Endothelial cell of umbilical vein (primary cell): ENCODE measurements around the gene SEMA4B. TPM values are rescaled to one million over a fixed set of nuclear protein-coding genes. Genes with fewer than 3 reads are reported as not detected.

Source experiments
- BruUV-seq: library from RNA; stranded (reverse); fragments of 400-500 nt; replicated peaks from 2 replicates; lab custom pipeline; 2021; lab: Mats Ljungman, UMichigan
- CTCF ChIA-PET: fragments of 300-600, 350-600 bp; sonication (Branson Sonifier 250); formaldehyde crosslinking; loops from one replicate; lab custom pipeline; 2021; ENCODE audit warnings: antibody characterized with exemption, inconsistent platforms; lab: Charles Lee
- POLR2A ChIA-PET: fragments of 300-600, 350-600 bp; sonication (Branson Sonifier 250); formaldehyde crosslinking; loops from one replicate; lab custom pipeline; 2021; ENCODE audit warnings: antibody characterized with exemption, inconsistent platforms; lab: Charles Lee
- DNase-seq: peaks from one replicate; pipeline ENCODE4 v3.0.0-alpha.2; 2011; ENCODE audit warnings: low read depth, low spot score
- FAIRE-seq: peaks from 2 replicates; lab custom pipeline; 2011; peaks lifted over from hg19 to GRCh38; lab: Jason Lieb, UNC
- H2AFZ ChIP-seq: 2 replicates; pipeline ENCODE4 v1.6.0; 2012; ENCODE audit warnings: low read depth, low read length, control low read depth, inconsistent platforms
- H3K27ac ChIP-seq: 2 replicates; pipeline ENCODE4 v1.5.1; 2011; ENCODE audit warnings: low read depth, mild to moderate bottlenecking, control low read depth, low read length, moderate library complexity; ENCODE audit not compliant: insufficient read depth
- H3K27me3 ChIP-seq, 2 experiments: 2 replicates each; pipeline versions ENCODE4 v1.6.0 to v1.6.1; 2011; ENCODE audit warnings: low read length in 2 of 2, mixed read lengths in 1 of 2; ENCODE audit not compliant: control insufficient read depth in 2 of 2, insufficient read depth in 2 of 2
- H3K36me3 ChIP-seq, 2 experiments: 2 replicates in 1 of 2; 3 replicates in 1 of 2; pipeline ENCODE4 v1.5.1; 2011; ENCODE audit warnings: low read length in 2 of 2, mild to moderate bottlenecking in 1 of 2, moderate library complexity in 1 of 2; ENCODE audit not compliant: control insufficient read depth in 2 of 2, insufficient read depth in 2 of 2; ENCODE audit errors: extremely low read depth in 1 of 2
- H3K4me1 ChIP-seq: 3 replicates; pipeline ENCODE4 v1.5.1; 2011; ENCODE audit warnings: mild to moderate bottlenecking, low read length; ENCODE audit not compliant: control insufficient read depth, insufficient read depth; ENCODE audit errors: extremely low read depth
- H3K4me2 ChIP-seq: 2 replicates; pipeline ENCODE4 v1.6.1; 2011; ENCODE audit warnings: low read length, control low read depth, mixed read lengths; ENCODE audit not compliant: insufficient read depth
- H3K4me3 ChIP-seq, 3 experiments: fragments of 200-600 bp in 1 of 3; sonication (generic), shearing (Covaris generic) in 1 of 3; replicated peaks in 1 of 3; 2 replicates each; pipeline ENCODE4 v1.5.1; 2011 to 2016; ENCODE audit warnings: control low read depth in 3 of 3, low read length in 3 of 3, mild to moderate bottlenecking in 2 of 3, inconsistent platforms in 1 of 3, low read depth in 1 of 3, moderate library complexity in 1 of 3; ENCODE audit not compliant: insufficient read depth in 1 of 3
- H3K79me2 ChIP-seq: 2 replicates; pipeline ENCODE4 v1.6.0; 2012; ENCODE audit warnings: low read length, inconsistent platforms; ENCODE audit not compliant: control insufficient read depth, insufficient read depth
- H3K9ac ChIP-seq: replicated peaks from 2 replicates; pipeline ENCODE3; 2011; ENCODE audit warnings: low read length, control low read depth; ENCODE audit not compliant: insufficient read depth; ENCODE audit errors: extremely low read depth
- H3K9me1 ChIP-seq: replicated peaks from 3 replicates; pipeline ENCODE4 v1.6.0; 2011; ENCODE audit warnings: mild to moderate bottlenecking, low read length; ENCODE audit not compliant: control insufficient read depth, insufficient read depth; ENCODE audit errors: extremely low read depth
- H3K9me3 ChIP-seq: replicated peaks from 2 replicates; pipeline ENCODE4 v1.5.1; 2012; ENCODE audit warnings: low read length, inconsistent platforms; ENCODE audit not compliant: control insufficient read depth, insufficient read depth
- H4K20me1 ChIP-seq: replicated peaks from 2 replicates; pipeline ENCODE3; 2011; ENCODE audit warnings: mild to moderate bottlenecking, low read length; ENCODE audit not compliant: control insufficient read depth, insufficient read depth; ENCODE audit errors: extremely low read depth
- CTCF ChIP-seq, 2 donors: IDR thresholded peaks; 1 replicate in 1 of 2; 2 replicates in 1 of 2; pipeline ENCODE4 v1.5.1; 2011; ENCODE audit warnings: low read length in 2 of 2, mild to moderate bottlenecking in 2 of 2, moderate library complexity in 2 of 2, control low read depth in 1 of 2, inconsistent platforms in 1 of 2, low read depth in 1 of 2; ENCODE audit not compliant: insufficient read depth in 1 of 2; ENCODE audit errors: extremely low read depth in 1 of 2
- EZH2 ChIP-seq: IDR thresholded peaks from 2 replicates; pipeline ENCODE4 v1.6.1; 2012; ENCODE audit warnings: borderline replicate concordance, low read depth, mild to moderate bottlenecking, moderate library complexity, low read length, inconsistent platforms; ENCODE audit not compliant: severe bottlenecking
- FOS ChIP-seq: IDR thresholded peaks from 2 replicates; pipeline ENCODE4 v1.6.1; 2011; ENCODE audit warnings: mild to moderate bottlenecking, low read length, moderate library complexity, borderline replicate concordance; ENCODE audit not compliant: insufficient read depth
- GATA2 ChIP-seq: IDR thresholded peaks from 2 replicates; pipeline ENCODE4 v1.7.0; 2011; ENCODE audit warnings: low read depth, mild to moderate bottlenecking, moderate library complexity, mixed read lengths, low read length; ENCODE audit not compliant: insufficient read length, insufficient read depth
- JUN ChIP-seq: IDR thresholded peaks from 2 replicates; pipeline ENCODE4 v1.6.1; 2011; ENCODE audit warnings: borderline replicate concordance, low read depth; ENCODE audit not compliant: insufficient read length, insufficient read depth
- MAX ChIP-seq: IDR thresholded peaks from 2 replicates; pipeline ENCODE4 v1.6.1; 2011; ENCODE audit not compliant: insufficient read depth, insufficient read length
- MYC ChIP-seq: IDR thresholded peaks from one replicate; pipeline ENCODE4 v1.6.1; 2011; ENCODE audit warnings: mild to moderate bottlenecking, low read depth, low read length
- POLR2A ChIP-seq: IDR thresholded peaks from 2 replicates; pipeline ENCODE4 v1.6.1; 2012; ENCODE audit warnings: low read depth, mild to moderate bottlenecking, control low read depth, low read length
- POLR2AphosphoS5 ChIP-seq: IDR thresholded peaks from 2 replicates; pipeline ENCODE4 v1.6.1; 2012; ENCODE audit warnings: low read depth, mild to moderate bottlenecking, control low read depth, low read length, moderate library complexity; ENCODE audit not compliant: insufficient read depth
- dilution Hi-C: fragments of 300-500 bp; cut with MboI; formaldehyde crosslinking; loops from one replicate; pipeline ENCODE4 v1.15.0; 2019; ENCODE audit warnings: low sequenced_read_pairs; ENCODE audit not compliant: extremely low pct_ligation_motif_present
- intact Hi-C: fragments of 100-400 bp; cut with micrococcal nuclease; formaldehyde crosslinking; loops from one replicate; pipeline ENCODE4 v1.10.0; 2022
- polyA plus RNA-seq, 4 experiments: library from polyadenylated mRNA; depleted of rRNA in 3 of 4; stranded (reverse) in 3 of 4; unstranded in 1 of 4; fragments of >200 nt; gene quantifications; 2 replicates each; pipeline versions ENCODE4 v1.2.1 to v1.2.3, GENCODE V29; 2011 to 2012; ENCODE audit warnings: missing spikeins in 1 of 4
- total RNA-seq: library from RNA; stranded (reverse); gene quantifications from 2 replicates; pipeline ENCODE4 v1.2.3, GENCODE V29; 2021

Gene SEMA4B
- total and polyA plus RNA-seq, 2 donors (not counting 3 experiments of a cell fraction or from before 2014, with no cell fraction given), result 6.1 to 7.1 TPM

GRCh38 chr15:90154861-90155626 is 46.1 kb upstream of the SEMA4B start:
- DNase-seq, result no peak
- TF ChIP-seq JUN, result no peak
- no peak for TF ChIP-seq POLR2AphosphoS5
- TF ChIP-seq FOS, result no peak
- no peak for TF ChIP-seq MYC
- dilution Hi-C loops, result no loop called here
- H3K36me3 ChIP-seq, result no peaks in the 10 kb centered on the region
- ChIA-PET CTCF (interaction anchor here (1.0 kb wide), 1 partner anchor 66 kb away, joined by 3 read pairs; no protein-coding TSS in a partner anchor), POLR2A (no interaction called here)
- H3K9me3 ChIP-seq, result no peaks in the 10 kb centered on the region
- H3K9me1 ChIP-seq, result no peaks in the 10 kb centered on the region
- no peaks in the 10 kb centered on the region for H3K27me3 ChIP-seq
- no peak overlapping the region for H3K4me2 ChIP-seq
- H3K27ac ChIP-seq, result no peak overlapping the region
- H3K4me3 ChIP-seq, result no peak overlapping the region
- no peaks in the 10 kb centered on the region for H4K20me1 ChIP-seq
- intact Hi-C loops, result no loop called here
- H3K79me2 ChIP-seq, result no peaks in the 10 kb centered on the region
- H3K4me1 ChIP-seq, result peaks cover 6% of the 10 kb centered on the region
- H3K9ac ChIP-seq, result no peak overlapping the region
- no peak for FAIRE-seq
- BruUV-seq, result no TSS peak
- H2AFZ ChIP-seq, result no peak overlapping the region

DNA sequence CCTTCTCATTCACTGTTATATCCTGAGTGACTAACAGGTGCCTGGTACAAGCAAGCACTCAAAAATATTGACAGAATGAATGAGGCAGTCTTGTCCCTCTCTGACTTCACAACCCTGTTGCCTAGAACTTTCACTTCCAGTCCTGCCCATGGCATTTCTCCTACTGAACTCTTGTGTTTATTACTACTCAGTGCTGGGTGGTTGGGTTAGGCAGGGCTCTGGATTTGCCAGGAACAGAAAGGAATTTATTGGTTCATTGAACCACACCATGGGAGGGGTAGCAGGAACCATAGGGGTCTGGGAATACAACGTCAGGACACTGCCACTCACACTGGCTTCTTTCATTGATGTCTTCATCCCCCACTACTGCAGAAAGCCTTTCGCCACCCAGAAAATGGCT is 41.9 kb upstream of the SEMA4B start:
- POLR2A ChIA-PET, result no interaction called here
- no peaks in the 10 kb centered on the region for H4K20me1 ChIP-seq
- no peak overlapping the region for H2AFZ ChIP-seq
- H3K4me3 ChIP-seq, result no peak overlapping the region
- no peak overlapping the region for H3K9ac ChIP-seq
- DNase-seq (no peak), FAIRE-seq (no peak)
- CTCF ChIA-PET, result interaction anchor here (1.2 to 1.9 kb wide), 2 partner anchors 129 to 134 kb away, joined by 3 to 5 read pairs; no protein-coding TSS in a partner anchor
- H3K9me3 ChIP-seq, result no peaks in the 10 kb centered on the region
- no peaks in the 10 kb centered on the region for H3K79me2 ChIP-seq
- no peak overlapping the region for H3K27ac ChIP-seq
- no peaks in the 10 kb centered on the region for H3K36me3 ChIP-seq
- intact Hi-C loops (no loop called here), dilution Hi-C loops (no loop called here)
- TF ChIP-seq POLR2A, result no peak
- TF ChIP-seq MYC, result no peak
- TF ChIP-seq EZH2, result no peak
- TF ChIP-seq POLR2AphosphoS5, result no peak
- TF ChIP-seq GATA2, result no peak
- TF ChIP-seq CTCF (IDR thresholded peaks at IDR 0.05; ENCODE audit: extremely low read depth in 1 of 2, insufficient read depth in 1 of 2, low read depth in 1 of 2, low read length in 2 of 2), result no peak
- TF ChIP-seq FOS, result no peak
- TF ChIP-seq MAX, result no peak
- H3K9me1 ChIP-seq, result no peaks in the 10 kb centered on the region
- no peak overlapping the region for H3K4me2 ChIP-seq
- no peaks in the 10 kb centered on the region for H3K27me3 ChIP-seq
- peaks cover 9% of the 10 kb centered on the region for H3K4me1 ChIP-seq
- no TSS peak for BruUV-seq
